Occipital lobe (tissue), 2 donors: ENCODE results near the gene SCN8A. TPM values are rescaled to one million over a fixed set of nuclear protein-coding genes. Genes with fewer than 3 reads are reported as not detected.

ENCODE experiments used
- DNase-seq: peaks from one replicate; lab custom pipeline; 2025; lab: John Stamatoyannopoulos, UW
- total RNA-seq: library from RNA; depleted of rRNA; stranded (reverse); fragments of >200 nt; gene quantifications from one replicate; pipeline ENCODE4 v1.2.3, GENCODE V29; 2014

SCN8A gene
- total RNA-seq, 1 donor from 2014 or later: 51.2 TPM

- DNase-seq: no peak
These were observed 259.3 kb downstream of the SCN8A start for GRCh38 chr12:51850081-51850964.

GRCh38 chr12:51850965-51851299 is 259.9 kb downstream of the SCN8A start:
- no peak for DNase-seq

GRCh38 chr12:51851413-51852124 is 260.5 kb downstream of the SCN8A start:
- DNase-seq: no peak

- no peak for DNase-seq
These were observed 261.5 kb downstream of the SCN8A start for GRCh38 chr12:51852404-51853137.

DNA sequence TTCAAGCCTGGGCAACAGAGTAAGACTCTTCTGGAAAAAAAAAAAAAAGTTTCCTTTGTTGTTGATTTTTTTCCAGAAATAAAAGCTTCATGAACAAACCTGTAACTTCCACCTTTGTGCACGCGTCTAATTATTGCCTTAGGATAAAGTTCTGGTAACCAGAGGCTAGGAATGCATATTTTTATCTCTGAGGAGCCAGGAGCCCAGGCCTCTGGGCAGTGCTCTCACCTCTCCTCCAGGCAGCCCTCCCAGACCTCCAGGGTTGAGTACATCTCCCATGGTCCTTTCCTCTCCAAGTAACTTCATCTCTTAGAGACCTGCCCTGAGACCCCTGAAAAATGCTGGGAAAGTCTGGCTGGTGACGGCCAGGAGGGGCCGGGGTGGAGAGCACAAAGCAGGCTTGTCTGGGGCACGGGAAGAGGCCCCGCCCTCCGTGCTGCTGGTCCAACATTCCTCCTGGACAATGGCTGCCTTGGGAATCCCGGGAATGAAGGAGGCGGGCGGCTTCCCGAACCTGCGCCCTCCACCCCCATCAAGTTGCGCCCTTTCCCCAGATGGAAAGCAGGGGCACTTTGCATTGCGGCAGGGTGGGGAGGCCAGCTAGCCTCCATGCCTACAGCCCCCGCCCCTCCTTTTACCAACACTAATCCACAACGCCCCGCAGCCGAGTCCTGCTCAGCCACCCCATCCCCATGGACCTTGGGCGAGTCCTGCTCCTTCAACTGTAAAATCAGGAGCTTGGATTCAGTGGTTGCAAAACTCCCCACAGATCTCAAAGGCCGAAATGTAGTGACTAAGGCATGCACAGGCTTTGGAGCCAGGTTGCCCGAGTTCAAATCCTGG is 264.8 kb downstream of the SCN8A start:
- DNase-seq: no peak

DNA sequence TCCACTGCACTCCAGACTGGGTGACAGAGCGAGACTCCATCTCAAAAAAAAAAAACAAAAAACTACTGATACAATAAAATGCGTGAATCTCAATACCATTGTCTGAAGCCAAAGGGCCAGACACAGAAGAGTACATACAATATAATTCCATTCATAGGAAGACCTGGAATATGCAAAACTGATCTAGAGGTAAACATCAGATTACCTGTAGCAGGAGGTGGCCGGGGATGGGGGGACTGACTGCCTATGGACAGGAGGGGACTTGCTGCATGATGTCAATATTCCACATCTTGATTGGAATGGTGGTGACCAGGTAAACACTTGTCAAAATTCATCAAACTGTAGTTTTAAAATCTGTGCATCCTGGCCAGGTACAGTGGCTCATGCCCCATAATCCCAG is 270.0 kb downstream of the SCN8A start:
- no peak for DNase-seq

Other genes starting within 250 kb of the SCN8A start
- not detected for gene CELA1, start 244.6 kb upstream of the SCN8A start, total RNA-seq
- gene GALNT6, start 199.8 kb upstream of the SCN8A start, total RNA-seq: 0.94 TPM
- 31.8 TPM for gene SLC4A8, start 166.4 kb upstream of the SCN8A start, total RNA-seq